Stimulated activated CD8-positive, alpha-beta memory T cell treated with anti-CD3 and anti-CD28 coated beads, Interleukin-7, amount 100 ng/mL, for 4 hours (primary cell): Measurements from ENCODE around the gene SLC24A3.

Experiments
- DNase-seq, 2 donors: peaks; one replicate each; pipeline ENCODE4 v3.0.0-alpha.2; 2020; ENCODE audit warnings: low read depth in 2 of 2

The SLC24A3 gene

DNA sequence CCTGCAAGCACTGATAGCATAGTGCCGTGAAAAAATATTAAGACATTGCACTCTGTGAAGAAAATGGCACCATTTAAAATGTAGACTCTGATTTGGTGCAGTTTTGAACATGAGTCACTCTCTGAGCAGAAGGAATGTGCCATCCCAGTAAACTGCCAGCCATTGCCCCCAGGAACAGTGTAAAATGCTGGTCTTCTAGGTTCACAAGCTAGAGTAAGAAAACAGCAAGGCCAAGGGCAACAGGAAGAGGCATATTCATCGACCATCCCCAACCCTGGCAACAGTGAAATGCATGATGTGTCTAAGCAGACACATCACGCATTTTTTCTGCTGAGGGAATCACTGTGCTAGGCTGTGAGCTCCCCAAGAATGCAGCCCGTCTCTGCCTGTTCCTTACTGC, 382.5 kb downstream of the SLC24A3 start:
- DNase-seq: no peak

DNA sequence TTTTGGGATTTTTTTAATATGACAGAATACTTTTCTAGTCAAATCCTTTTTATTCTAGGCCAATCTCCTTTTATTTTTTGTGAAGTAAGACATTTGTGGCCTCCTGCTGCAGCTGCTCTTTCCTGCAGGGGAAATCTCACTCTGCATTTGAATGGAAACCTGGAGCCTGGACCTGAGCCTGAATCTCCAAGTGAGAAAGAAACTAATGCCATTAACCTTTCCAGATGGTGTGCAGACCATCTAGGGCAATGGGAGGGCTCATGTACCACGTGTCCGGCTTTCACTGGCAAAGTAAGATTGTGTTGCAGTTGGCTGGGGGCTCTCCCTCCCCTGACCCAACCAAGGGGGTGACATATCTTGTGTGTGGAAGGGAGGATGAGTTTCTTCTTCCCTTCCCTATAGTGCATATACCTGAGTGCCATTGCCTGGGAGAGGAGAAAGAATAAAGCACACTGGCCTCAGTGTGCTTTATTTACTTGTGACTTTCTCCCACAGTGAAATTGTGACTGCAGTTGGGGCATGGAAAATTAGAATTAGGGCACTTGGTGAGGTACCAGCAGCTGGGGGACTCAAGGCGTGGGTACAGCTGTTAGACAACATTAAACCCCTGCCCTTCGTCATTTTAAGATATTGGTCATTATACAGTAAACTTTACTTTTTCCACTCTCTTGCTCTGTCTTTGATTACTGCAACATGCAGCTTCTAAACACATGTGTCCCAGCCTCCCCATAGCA, 385.8 kb downstream of the SLC24A3 start:
- DNase-seq: no peak

DNA sequence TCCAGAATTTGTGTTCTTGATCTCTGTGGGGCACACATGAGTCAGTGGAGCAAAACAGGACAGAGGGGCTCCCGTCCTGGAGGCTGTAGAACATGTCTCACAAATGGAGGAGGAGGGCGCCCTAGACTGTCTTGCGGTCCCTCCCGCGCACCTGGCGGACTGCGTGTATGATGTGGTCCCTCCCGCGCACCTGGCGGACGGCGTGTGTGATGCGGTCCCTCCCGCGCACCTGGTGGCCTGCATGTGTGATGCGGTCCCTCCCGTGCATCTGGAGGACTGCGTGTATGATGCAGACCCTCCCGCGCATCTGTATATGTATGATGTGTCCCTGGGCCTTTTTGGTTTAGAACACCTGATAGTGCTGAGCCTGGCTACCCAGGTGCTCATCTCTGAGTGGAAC, 386.8 kb downstream of the SLC24A3 start:
- no peak for DNase-seq

DNA sequence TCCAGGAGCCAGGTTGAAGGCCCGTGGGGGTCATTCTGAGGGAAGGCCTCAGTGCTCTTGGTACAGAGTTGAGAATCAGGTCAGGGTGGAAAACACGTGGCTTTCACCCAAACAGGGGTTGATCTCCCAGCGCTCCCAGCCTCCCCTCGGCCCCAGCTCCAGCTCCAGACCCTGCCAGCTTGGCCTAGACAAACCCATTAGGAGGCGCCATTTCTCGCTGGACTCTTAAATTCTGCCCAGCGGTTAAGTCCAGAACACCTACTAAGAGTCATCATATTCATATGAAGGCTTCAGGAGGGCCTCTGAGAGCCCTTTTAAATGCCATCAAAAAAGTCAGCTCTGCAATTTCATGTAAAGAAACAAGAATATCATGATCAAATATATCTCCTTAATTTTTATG, 387.6 kb downstream of the SLC24A3 start:
- no peak for DNase-seq

DNA sequence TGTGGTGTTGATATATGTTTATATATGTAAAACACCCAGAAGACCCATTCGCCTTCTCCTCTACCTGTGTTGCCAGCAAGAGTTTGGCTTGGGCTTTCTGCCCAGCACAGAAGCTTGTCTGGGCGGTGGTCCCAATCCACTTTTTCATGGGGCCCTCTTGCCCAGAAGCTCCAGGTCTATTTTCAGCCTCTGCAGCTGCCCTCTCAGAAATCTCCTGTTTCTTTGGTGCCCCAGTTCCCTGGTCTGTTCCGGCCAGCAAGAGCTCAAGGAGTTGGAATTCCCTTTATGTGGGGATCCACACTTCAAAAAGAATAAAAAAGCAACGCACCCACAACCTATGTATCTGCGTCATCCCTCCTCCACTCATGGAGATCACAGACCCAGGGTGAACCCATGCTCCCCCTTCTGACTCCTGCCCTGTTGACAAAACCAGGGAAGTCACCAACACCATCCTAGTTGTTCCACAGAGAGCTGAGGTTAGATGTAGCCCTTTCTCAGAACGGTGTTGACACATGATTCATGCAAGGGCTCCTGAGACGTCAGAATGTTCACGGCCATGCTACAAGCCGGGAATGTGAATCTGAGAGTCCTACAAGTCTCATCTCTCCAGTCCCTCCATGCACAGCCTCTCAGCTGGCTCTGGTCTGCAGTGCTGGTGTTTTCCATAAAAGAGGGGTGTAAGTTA, 388.8 kb downstream of the SLC24A3 start:
- DNase-seq: no peak

DNA sequence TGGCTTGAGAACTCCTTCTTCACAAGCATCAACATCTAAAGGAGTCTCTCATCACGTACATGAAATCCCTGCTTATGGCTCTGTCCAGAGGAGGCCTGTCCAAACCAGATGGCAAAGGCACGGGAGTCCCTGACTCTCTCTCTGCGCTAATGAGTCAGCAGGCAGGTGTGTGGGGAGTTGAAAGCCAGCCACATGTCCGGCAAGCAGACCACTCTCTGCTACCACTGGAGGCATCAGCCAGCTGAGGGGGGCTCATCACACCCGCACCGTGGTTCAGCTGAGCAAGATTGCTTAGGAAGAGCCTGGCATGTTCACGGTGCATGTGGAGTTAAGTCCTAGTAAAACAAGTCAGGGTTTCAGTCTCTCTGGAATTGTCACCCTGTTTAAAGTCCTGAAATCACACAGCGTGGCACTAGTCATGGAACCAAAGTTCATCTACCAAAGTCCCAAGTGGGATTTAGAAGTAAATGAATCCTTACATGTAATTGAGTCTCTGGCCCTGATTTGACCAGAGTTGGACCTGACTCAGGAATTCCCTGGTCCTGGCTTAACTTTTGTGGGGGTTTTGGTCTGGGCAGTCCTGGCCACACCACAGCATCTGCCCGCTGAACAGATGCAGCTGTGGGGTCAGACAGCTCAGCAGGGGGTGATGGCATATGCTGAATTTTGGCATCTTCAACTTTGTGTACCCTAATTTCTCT, 390.4 kb downstream of the SLC24A3 start:
- DNase-seq: no peak

DNA sequence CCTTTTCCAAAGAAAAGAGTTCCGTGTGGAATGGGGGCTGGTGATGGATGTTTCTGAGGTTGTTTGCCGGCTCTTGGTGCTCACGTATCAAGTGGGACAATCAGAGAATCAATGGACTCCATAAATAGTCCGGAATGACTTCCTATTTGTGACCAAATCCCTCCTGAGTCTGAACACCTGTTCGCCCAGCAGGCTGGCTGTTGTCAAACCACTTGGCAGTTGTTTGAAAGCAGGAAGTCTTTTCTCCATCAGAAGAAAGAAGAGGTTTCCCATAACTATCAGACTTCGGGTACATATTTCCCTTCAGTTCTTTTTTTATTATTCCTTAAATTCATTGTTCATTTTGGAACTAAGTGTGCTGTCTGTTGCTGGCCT, 390.9 kb downstream of the SLC24A3 start:
- no peak for DNase-seq

DNA sequence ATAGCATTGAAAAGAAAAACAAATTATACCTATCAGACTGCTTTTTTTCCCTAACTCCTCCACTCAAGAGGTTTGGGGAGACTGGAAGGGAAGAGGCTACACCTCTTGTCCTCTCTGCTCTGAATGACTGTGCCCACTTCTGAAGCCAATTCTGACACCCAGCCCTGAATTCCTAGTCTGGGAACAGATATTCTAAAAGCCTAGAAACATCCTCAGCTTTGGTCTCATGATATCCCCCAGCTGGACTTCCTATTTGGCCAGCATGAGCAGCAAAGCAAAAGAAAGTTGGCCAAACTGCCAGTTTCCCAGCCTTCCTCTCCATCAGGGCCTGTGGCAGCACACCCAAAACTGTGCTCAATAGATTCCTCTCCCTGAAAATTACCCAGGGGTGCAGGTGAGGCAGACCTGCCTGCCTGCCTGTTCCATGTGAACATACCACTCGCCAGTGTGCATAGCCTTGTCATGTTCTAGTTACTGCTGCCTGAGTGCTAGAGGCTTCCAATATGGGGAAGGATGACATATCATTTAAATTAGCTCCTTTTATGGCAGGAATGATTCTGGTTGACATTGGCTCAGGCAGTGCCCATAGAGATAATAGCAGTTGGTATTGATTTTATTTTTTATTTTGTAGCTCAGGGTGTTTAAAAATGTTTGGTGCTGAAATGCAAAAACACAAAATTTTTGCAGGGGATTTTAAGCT, 393.5 kb downstream of the SLC24A3 start:
- DNase-seq: no peak

DNA sequence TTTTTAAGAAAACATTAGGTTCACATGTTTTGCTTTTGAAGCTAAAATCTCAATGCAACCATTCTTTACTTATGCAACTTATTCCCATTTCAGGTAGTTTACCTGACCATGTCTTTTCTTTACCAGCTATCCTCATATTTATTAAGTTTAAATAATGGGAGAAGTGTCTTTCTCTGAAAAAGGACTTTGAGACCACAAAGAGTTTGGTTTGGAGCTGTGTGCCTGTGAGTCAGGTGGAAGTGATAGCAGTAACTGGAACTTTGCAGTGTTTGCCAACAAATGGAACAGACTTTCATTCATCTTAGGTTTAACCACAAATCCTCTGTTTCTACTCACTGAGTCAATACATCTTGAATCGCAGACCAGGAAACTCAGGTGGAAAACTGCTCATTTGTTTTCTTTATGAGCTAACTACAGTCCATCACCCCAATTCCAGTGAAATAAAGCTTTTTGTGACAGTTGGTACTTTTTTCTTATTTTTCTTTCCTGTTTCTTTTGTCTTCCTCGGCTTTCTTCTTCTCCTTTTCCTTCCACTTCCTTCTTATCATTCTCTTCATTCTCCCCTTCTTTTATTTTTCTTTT, 397.3 kb downstream of the SLC24A3 start:
- no peak for DNase-seq

DNA sequence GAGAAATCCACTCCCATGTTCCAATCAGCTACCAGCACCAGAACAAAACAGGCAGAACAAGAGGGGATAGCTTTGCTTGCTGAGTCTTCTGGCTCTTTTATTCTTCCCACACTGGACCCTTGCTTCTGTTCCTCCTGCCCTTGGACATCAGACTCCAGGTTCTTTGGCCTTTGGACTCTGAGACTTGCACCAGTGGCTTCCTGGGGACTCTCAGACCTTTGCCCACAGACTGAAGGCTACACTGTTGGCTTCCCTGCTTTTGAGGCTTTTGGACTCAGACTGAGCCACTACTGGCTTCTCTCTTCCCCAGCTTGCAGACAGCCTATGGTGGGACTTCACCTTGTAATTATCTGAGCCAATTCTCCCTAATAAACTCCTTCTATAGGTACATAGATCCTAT, 403.2 kb downstream of the SLC24A3 start:
- DNase-seq: no peak

DNA sequence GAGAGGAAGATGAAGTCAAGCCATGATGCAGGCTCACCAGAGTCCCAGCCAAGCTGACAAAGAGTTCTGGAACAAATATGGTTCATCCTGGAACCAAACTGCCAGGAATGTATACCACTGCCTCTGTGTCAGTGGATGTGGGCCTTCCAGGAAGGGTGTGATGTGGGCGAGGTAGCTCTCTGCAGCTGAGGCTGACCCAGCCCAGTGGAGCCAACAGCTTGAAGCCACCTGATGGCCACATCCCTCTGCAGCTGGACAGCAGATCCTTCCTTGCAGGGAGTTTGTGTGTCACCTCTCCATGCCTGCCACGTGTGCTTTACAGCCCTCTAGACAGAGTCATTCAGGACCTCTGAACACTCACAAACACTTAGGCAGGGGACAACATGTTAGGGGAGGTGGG, 403.6 kb downstream of the SLC24A3 start:
- no peak for DNase-seq

DNA sequence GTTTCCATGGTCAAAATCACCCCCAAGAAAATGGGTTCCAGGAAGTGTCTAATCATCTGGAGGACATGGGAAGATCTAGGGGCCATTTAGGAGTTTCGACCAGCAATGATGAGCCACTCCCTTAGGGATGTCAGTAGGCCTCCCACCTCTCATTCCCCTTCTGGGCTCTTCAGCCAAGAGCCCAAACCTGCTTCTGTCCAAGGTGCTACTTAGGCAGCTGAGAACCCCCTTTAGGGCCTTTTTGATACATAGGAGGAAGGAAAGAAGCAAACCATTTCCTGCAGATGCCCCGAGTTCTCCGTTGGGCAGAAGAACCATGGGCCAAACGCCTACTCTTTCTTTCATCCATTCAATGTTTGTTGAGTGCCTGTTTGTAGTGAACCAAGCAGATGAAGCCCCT, 404.2 kb downstream of the SLC24A3 start:
- no peak for DNase-seq

DNA sequence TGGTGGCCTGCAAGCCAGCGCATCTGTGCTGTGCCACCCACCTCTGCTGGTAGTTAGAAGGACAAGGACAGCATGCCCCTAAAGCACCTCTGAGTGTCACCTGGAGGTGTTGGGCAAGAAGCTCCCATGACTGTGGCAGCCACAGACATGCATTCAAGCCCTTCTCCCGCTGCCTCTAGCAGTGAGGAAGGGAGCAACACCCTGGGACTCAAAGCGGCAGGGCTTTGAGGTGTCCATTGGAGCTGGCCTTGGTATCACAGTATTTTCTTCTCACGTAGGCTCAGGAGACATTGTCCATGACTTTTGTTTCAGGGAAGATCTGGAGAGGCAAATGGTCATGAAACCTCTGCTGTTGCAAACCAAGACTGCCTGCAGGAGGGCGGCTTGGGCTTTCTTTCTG, 404.8 kb downstream of the SLC24A3 start:
- DNase-seq: no peak

DNA sequence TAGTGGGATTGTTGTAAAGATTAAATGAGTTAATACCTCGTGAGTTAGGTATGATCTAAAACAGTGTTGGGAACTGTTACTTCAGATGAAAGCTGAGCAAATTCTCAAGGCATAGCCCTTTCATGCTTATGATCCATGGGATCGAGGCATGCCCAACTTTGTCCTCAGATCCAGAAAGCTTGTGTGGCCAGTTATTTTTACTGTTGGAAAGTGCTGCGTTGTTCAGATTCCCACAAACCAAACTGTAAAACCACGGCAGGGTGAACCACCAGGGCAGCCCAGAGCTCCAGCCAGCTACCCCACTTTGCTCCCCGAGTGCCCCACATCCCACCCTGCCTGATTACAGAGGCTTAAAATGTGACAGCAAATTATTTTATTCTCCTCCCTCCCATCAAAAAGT, 406.3 kb downstream of the SLC24A3 start:
- DNase-seq: no peak

DNA sequence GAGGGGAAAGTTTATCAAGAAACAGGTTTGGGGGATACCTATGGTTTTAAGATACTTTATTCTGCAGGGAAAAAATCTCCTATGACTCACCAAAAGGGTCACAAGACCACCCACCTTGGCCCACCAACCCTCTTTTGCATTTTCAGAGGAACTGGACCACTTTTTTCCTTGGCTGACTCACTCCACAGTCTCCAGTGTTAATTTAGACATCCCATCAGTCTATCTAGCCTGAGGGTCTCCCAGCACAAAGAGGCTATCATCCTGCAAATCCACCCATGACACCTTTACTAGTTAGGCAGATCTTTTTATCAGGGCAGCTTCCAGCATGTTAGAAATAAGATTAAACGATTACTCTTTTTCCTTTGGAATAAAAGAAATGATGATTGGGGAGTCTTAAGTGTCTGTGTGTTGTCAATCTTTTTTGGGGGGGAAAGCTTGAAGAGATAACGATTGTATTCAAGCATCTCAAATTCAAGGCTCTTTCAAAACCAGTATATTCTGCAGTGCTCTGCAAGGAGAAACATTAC, 407.5 kb downstream of the SLC24A3 start:
- DNase-seq: no peak

DNA sequence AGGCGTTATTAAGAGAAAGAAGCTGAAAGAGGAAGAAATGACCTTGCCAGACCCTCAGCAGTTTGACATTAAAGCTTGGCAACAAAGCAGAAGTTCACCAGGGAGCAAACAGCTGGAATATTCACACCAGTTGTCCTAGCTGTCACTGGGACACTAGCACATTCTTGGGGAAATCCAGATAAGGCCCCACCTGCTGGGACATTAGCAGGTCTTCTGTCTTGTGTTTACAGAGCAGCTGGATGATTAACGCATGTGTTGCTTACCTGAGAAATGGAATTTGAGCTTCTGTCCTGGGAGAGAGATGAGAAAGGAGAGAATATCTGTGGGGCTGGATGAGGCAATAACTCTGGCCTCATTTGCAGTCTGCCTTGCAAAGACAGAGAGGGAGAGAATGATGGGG, 408.0 kb downstream of the SLC24A3 start:
- no peak for DNase-seq

DNA sequence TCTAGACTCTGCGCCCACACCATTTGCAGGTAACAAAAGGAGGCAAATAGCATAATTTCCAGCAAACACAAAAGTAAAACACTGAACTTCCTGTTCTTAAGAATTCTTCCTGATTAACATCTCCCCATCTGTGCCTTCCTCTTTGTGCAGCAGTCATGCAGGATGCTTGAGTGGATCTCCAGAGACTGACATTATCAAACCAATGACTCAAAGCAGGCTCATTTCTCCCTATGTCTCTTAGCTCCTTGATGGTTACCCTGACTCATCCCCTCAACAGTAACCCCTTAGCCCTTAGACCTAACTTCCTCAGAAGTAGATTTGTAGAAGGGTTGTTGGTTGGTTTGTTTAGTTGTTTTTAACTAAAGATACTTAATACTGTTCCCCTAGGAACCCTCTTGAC, 408.6 kb downstream of the SLC24A3 start:
- DNase-seq: no peak

DNA sequence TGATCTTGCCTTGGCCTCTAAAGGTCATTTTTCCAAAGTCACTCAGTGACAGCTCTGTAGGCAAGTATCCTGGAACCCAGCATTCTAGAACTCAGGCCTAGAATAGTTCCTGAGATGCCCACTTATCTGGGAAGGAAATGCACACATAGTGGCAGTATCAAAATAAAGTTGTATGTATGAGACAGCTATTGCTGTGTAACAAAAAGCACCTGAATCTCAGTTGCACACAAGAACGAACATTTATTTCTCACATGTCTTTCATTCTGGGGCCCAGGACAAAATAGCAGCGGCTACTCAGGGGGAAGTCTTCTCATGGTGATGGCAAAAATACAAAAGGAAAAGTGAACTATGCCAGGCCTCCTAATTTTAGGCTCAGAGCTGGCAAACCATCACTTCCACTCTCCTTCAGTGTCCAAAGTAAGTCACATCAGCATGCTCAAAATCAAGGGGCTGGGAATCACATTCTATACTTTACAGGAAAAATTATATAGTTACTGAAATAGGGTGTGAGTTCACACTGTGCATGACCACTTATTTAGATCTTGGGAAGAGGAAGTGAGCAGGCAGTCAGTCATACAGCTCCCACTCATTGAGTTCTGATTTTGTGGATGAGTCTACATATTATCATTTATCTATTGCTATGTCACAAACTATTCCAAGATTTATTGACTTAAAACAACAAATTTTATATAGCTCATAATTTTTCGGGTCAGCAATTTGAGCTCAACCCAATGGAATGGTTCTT, 412.0 kb downstream of the SLC24A3 start:
- DNase-seq: no peak

DNA sequence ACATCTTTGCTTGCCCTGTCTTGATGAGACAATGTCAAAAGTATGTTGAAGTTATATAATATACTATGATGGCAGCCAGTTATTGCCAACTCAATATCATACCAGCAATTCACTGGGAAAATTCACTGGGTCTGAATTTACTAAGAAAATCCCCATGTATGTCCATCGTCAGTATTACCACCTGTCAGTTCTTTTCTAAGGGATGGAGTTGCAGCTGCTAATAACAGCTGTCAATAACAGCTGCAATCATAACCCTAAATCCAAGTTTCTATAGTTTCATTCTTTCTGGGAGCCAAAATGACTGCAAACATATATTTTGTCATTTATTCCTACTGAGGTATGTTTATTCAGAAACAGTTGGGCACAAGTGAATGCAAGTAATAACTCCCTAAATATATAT, 413.0 kb downstream of the SLC24A3 start:
- no peak for DNase-seq

DNA sequence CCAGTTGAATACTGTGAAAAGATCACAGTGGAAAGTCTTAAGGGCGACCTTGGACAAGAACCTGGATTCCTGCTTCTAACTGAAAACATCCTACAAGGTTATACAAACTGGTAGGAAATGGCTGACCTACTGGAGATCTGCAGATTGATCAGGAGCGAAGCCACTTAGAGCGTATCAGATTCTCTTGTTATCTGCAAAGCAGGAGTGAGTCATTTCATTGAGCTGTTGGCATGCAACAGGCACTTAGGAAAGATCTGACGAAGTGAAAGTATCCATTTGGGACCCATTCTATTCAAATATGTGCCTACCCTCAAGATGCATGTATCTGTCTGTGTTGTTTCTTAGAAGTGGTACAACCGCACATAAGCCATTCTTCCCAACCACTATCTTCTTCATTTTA, 414.5 kb downstream of the SLC24A3 start:
- no peak for DNase-seq

DNA sequence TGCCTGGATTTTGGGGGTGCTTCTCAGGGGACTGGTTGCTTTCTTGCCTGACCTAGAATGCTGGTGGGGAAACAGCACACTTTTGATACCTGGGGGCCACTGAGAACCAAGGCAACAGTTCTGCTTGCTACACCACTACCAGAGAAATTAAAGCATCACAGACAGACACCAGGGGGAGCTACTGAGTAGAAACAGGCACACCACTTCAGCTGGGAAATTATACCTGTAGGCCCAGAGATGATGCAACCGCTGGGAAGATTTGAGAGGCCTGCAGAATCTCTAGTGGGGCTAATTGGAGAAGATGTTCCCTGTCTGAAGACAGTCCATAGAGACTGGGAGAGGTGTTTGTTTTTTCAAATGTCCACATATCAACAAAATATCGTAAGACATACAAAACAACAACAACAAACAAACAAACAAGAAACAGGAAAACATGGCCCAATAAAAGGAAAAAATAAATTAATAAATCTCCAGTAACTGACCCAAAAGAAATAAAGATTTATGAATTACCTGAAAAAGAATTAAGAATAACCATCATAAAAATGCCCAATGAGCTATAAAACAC, 416.2 kb downstream of the SLC24A3 start:
- peak in 1 of 2 donors; percentile 5 for DNase-seq
